OCI-LY7 (cell line): ENCODE data around the gene NUP93.

Source experiments
- EZH2phosphoT487 ChIP-seq: fragments of 200-600 bp; sonication (generic); IDR thresholded peaks from 2 replicates; pipeline ENCODE4 v1.6.1; 2018; ENCODE audit warnings: low read depth, borderline replicate concordance, mild to moderate bottlenecking, mixed run types, antibody characterized with exemption, low read length, moderate library complexity, mixed read lengths
- TF ChIP-seq, protein P1 (sequence below): fragments of 200-600 bp; sonication (generic); conservative IDR thresholded peaks from 2 replicates; pipeline ENCODE4 v1.5.1; 2014; ENCODE audit warnings: mild to moderate bottlenecking, antibody characterized with exemption, low read length, moderate library complexity, mixed read lengths

DNA sequence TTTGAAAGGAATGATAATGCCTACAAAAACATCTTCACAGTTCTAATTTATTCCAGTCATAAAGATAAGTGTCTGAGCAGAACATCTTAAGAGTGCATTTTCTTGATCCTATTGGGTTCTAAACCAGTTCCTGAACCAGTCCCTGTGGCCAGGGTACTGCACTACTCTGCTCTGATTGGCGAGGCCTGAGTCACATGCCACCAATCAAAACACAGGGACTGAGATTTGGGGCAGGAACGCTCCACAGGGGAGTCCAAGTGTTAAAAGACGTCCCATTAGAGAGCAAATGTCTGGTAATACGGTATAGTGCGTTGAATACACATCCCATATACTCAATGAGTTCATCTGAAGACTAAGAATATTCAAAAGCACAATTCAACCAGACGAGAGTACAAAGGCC is 3.0 kb upstream of the NUP93 start:
- TF ChIP-seq, protein P1, sequence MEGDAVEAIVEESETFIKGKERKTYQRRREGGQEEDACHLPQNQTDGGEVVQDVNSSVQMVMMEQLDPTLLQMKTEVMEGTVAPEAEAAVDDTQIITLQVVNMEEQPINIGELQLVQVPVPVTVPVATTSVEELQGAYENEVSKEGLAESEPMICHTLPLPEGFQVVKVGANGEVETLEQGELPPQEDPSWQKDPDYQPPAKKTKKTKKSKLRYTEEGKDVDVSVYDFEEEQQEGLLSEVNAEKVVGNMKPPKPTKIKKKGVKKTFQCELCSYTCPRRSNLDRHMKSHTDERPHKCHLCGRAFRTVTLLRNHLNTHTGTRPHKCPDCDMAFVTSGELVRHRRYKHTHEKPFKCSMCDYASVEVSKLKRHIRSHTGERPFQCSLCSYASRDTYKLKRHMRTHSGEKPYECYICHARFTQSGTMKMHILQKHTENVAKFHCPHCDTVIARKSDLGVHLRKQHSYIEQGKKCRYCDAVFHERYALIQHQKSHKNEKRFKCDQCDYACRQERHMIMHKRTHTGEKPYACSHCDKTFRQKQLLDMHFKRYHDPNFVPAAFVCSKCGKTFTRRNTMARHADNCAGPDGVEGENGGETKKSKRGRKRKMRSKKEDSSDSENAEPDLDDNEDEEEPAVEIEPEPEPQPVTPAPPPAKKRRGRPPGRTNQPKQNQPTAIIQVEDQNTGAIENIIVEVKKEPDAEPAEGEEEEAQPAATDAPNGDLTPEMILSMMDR, result no peak
- no peak for TF ChIP-seq EZH2phosphoT487
